IgD-negative memory B cell (primary cell): ENCODE measurements around the gene ELMOD3. TPM values are rescaled to one million over a fixed set of nuclear protein-coding genes. Genes with fewer than 3 reads are reported as not detected.
"Not testable (repeated sequence)": the region's sequence is repeated elsewhere in the genome, so short reads cannot be mapped to it uniquely, and the experiment has no call there.

Experiments used
- H3K27ac Mint-ChIP-seq, 3 donors: one replicate each; pipeline ENCODE4 v1.8.0; 2020 to 2022; ENCODE audit warnings: mild to moderate bottlenecking in 3 of 3, mixed read lengths in 3 of 3, moderate library complexity in 1 of 3
- H3K27me3 Mint-ChIP-seq: one replicate; pipeline ENCODE4 v1.8.0; 2021; ENCODE audit warnings: mixed read lengths
- H3K36me3 Mint-ChIP-seq: one replicate; pipeline ENCODE4 v1.8.0; 2020; ENCODE audit warnings: mild to moderate bottlenecking, mixed read lengths
- H3K4me1 Mint-ChIP-seq, 3 donors: one replicate each; pipeline ENCODE4 v1.8.0; 2020 to 2022; ENCODE audit warnings: mixed read lengths in 3 of 3, mild to moderate bottlenecking in 1 of 3
- H3K4me3 Mint-ChIP-seq, 4 donors: one replicate each; pipeline ENCODE4 v1.8.0; 2020 to 2022; ENCODE audit warnings: mild to moderate bottlenecking in 4 of 4, mixed read lengths in 4 of 4, moderate library complexity in 3 of 4
- H3K9me3 Mint-ChIP-seq, 3 donors: one replicate each; pipeline ENCODE4 v1.8.0; 2020 to 2021; ENCODE audit warnings: mixed read lengths in 3 of 3, mild to moderate bottlenecking in 1 of 3
- polyA plus RNA-seq: library from polyadenylated mRNA; unstranded; fragments of 300-500 nt; fragmentation: Illumina TruSeq; gene quantifications from one replicate; pipeline ENCODE4 v1.2.3, GENCODE V29; 2021

ELMOD3 gene
- 16.0 TPM for polyA plus RNA-seq

- H3K27me3 Mint-ChIP-seq: no peaks in the 10 kb centered on the region
- H3K4me3 Mint-ChIP-seq: peak within 1 kb of the TSS; percentile 98 to 100 (median 98)
- peak within 1 kb of the TSS; percentile 96 to 99 (median 98) for H3K27ac Mint-ChIP-seq
- H3K9me3 Mint-ChIP-seq: no peaks in the 10 kb centered on the region
- H3K4me1 Mint-ChIP-seq: peaks cover 15 to 42% (median 28%) of the 10 kb centered on the region in 3 donors
- H3K36me3 Mint-ChIP-seq: peaks cover 7% of the 10 kb centered on the region
Observed at GRCh38 chr2:85354286-85355072, at the start of gene ELMOD3, which contains the start of gene RETSAT. ELMOD3 (plus strand) TSS chr2:85354769; CDS start chr2:85357199, 2,430 bp downstream. RETSAT (minus strand) TSS chr2:85354528; CDS start chr2:85354507, 21 bp downstream.

GRCh38 chr2:85307527-85307897 is 47.1 kb upstream of the ELMOD3 start:
- H3K4me1 Mint-ChIP-seq: peaks cover 8 to 22% (median 14%) of the 10 kb centered on the region in 3 donors
- H3K4me3 Mint-ChIP-seq: peak overlapping the region in 1 of 4 donors; percentile 78
- H3K9me3 Mint-ChIP-seq: no peaks in the 10 kb centered on the region
- peaks cover 6% of the 10 kb centered on the region for H3K27me3 Mint-ChIP-seq
- peak overlapping the region in 2 of 3 donors; percentile 55 to 74 for H3K27ac Mint-ChIP-seq
- H3K36me3 Mint-ChIP-seq: peaks cover 2% of the 10 kb centered on the region

- H3K36me3 Mint-ChIP-seq: peaks cover 2% of the 10 kb centered on the region
- H3K4me3 Mint-ChIP-seq: peak overlapping the region in 1 of 4 donors; percentile 65
- peaks cover 3% of the 10 kb centered on the region for H3K27me3 Mint-ChIP-seq
- H3K9me3 Mint-ChIP-seq: no peaks in the 10 kb centered on the region
- peaks cover 8 to 22% (median 14%) of the 10 kb centered on the region in 3 donors for H3K4me1 Mint-ChIP-seq
- peak overlapping the region in 1 of 3 donors; percentile 89 for H3K27ac Mint-ChIP-seq
Observed at GRCh38 chr2:85308201-85308600, 46.4 kb upstream of the ELMOD3 start.

GRCh38 chr2:85308896-85309555 is 45.5 kb upstream of the ELMOD3 start:
- peak overlapping the region; percentile 9 to 90 (median 89) for H3K27ac Mint-ChIP-seq
- H3K9me3 Mint-ChIP-seq: no peaks in the 10 kb centered on the region

GRCh38 chr2:85309699-85310321 is 44.8 kb upstream of the ELMOD3 start:
- peak overlapping the region in 2 of 3 donors; percentile 89 to 90 for H3K27ac Mint-ChIP-seq
- H3K9me3 Mint-ChIP-seq: no peaks in the 10 kb centered on the region
- peaks cover 2% of the 10 kb centered on the region for H3K36me3 Mint-ChIP-seq
- peaks cover 1% of the 10 kb centered on the region for H3K27me3 Mint-ChIP-seq
- H3K4me3 Mint-ChIP-seq: peak overlapping the region in 3 of 4 donors; percentile 49 to 85 (median 72)
- H3K4me1 Mint-ChIP-seq: peaks cover 8 to 22% (median 14%) of the 10 kb centered on the region in 3 donors

More at GRCh38 chr2:85308896-85309555, 45.5 kb upstream of the ELMOD3 start:
- H3K4me3 Mint-ChIP-seq: peak overlapping the region in 3 of 4 donors; percentile 34 to 85 (median 72)
- peaks cover 8 to 22% (median 14%) of the 10 kb centered on the region in 3 donors for H3K4me1 Mint-ChIP-seq
- H3K27me3 Mint-ChIP-seq: peaks cover 1% of the 10 kb centered on the region
- peaks cover 2% of the 10 kb centered on the region for H3K36me3 Mint-ChIP-seq

GRCh38 chr2:85310330-85310729 is 44.2 kb upstream of the ELMOD3 start:
- Mint-ChIP-seq H3K36me3 (peaks cover 2% of the 10 kb centered on the region), H3K4me1 (peaks cover 8 to 22% (median 14%) of the 10 kb centered on the region in 3 donors)

GRCh38 chr2:85312404-85312803 is 42.2 kb upstream of the ELMOD3 start:
- Mint-ChIP-seq H3K36me3 (peaks cover 2% of the 10 kb centered on the region), H3K4me1 (peaks cover 8 to 26% (median 14%) of the 10 kb centered on the region in 3 donors), H3K4me3 (no peak overlapping the region), H3K27ac (no peak overlapping the region), H3K9me3 (no peaks in the 10 kb centered on the region), H3K27me3 (peaks cover 1% of the 10 kb centered on the region)

More at GRCh38 chr2:85310330-85310729, 44.2 kb upstream of the ELMOD3 start:
- H3K4me3 Mint-ChIP-seq: peak overlapping the region in 3 of 4 donors; percentile 12 to 85 (median 49)
- no peaks in the 10 kb centered on the region for H3K9me3 Mint-ChIP-seq
- H3K27me3 Mint-ChIP-seq: peaks cover 1% of the 10 kb centered on the region
- H3K27ac Mint-ChIP-seq: peak overlapping the region in 2 of 3 donors; percentile 89 to 90

- H3K4me3 Mint-ChIP-seq: no peak overlapping the region
- H3K27me3 Mint-ChIP-seq: peaks cover 1% of the 10 kb centered on the region
- H3K9me3 Mint-ChIP-seq: no peaks in the 10 kb centered on the region
- no peaks in the 10 kb centered on the region for H3K36me3 Mint-ChIP-seq
- peak overlapping the region; percentile 10 to 65 (median 23) for H3K27ac Mint-ChIP-seq
- peaks cover 14 to 26% (median 17%) of the 10 kb centered on the region in 3 donors for H3K4me1 Mint-ChIP-seq
Observed at GRCh38 chr2:85314884-85315242, 39.7 kb upstream of the ELMOD3 start.

GRCh38 chr2:85315921-85316320 is 38.6 kb upstream of the ELMOD3 start:
- H3K27ac Mint-ChIP-seq, H3K36me3 Mint-ChIP-seq, H3K27me3 Mint-ChIP-seq, H3K9me3 Mint-ChIP-seq, H3K4me3 Mint-ChIP-seq: not testable (repeated sequence)
- peaks cover 14 to 24% (median 22%) of the 10 kb centered on the region in 3 donors for H3K4me1 Mint-ChIP-seq

GRCh38 chr2:85318222-85319074 is 36.1 kb upstream of the ELMOD3 start:
- Mint-ChIP-seq H3K36me3 (no peaks in the 10 kb centered on the region), H3K27me3 (peaks cover 1% of the 10 kb centered on the region), H3K9me3 (no peaks in the 10 kb centered on the region), H3K27ac (peak overlapping the region; percentile 60 to 77 (median 71)), H3K4me1 (peaks cover 29 to 41% (median 34%) of the 10 kb centered on the region in 3 donors), H3K4me3 (peak overlapping the region in 2 of 4 donors; percentile 36 to 69)

GRCh38 chr2:85319796-85320195 is 34.8 kb upstream of the ELMOD3 start:
- Mint-ChIP-seq H3K9me3 (no peaks in the 10 kb centered on the region), H3K4me3 (peak overlapping the region in 1 of 4 donors; percentile 48), H3K36me3 (peaks cover 1% of the 10 kb centered on the region), H3K4me1 (peaks cover 35 to 51% (median 38%) of the 10 kb centered on the region in 3 donors), H3K27ac (peak overlapping the region in 2 of 3 donors; percentile 25 to 89), H3K27me3 (peaks cover 1% of the 10 kb centered on the region)

GRCh38 chr2:85323351-85323987 is 31.1 kb upstream of the ELMOD3 start:
- Mint-ChIP-seq H3K4me3 (peak overlapping the region; percentile 12 to 93 (median 37)), H3K27me3 (peaks cover 1% of the 10 kb centered on the region), H3K9me3 (no peaks in the 10 kb centered on the region), H3K36me3 (peaks cover 9% of the 10 kb centered on the region), H3K4me1 (peaks cover 47 to 56% (median 49%) of the 10 kb centered on the region in 3 donors), H3K27ac (peak overlapping the region in 1 of 3 donors; percentile 1)

- H3K27me3 Mint-ChIP-seq, H3K36me3 Mint-ChIP-seq, H3K9me3 Mint-ChIP-seq: not testable (repeated sequence)
- Mint-ChIP-seq H3K4me1 (peaks cover 46 to 54% (median 47%) of the 10 kb centered on the region in 3 donors), H3K4me3 (peak overlapping the region; percentile 21 to 93 (median 54)), H3K27ac (peak overlapping the region in 1 of 3 donors; percentile 1)
Observed at GRCh38 chr2:85323988-85324367, 30.6 kb upstream of the ELMOD3 start.
